ENCODE results near the gene LIPK.

Gene LIPK

DNA sequence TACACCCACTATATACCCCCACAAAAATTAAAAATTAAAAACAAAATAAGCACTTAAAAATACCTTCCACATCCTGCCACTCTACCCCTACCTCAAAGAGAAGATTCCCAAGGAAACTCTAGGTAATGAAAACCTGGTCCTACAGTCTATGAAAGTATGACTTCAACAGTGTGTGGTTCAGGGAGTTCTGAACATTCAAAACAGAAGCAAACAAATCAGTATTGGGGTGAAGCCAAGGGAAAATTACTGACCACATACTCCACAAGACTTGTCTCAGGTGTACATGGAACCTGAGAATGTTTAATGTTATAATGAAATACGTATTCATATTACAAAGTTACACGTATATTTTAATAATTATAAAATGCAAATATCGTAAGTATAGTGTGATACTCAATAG is 76.2 kb downstream of the LIPK start:
- Histone ChIP-seq H3K9me3 (ENCODE audit: low read depth, low read length) (no peaks in the 10 kb centered on the region), H3K27ac (no peak overlapping the region), H3K36me3 (ENCODE audit: insufficient read depth, low read length) (no peaks in the 10 kb centered on the region), H3K4me3 (no peak overlapping the region), H3K9ac (ENCODE audit: insufficient read length) (no peak overlapping the region)
- no peak for DNase-seq (ENCODE audit: low read depth, low spot score)
- TF ChIP-seq FOXP2 (optimal IDR thresholded peaks at IDR 0.05; ENCODE audit: control extremely low read depth, extremely low read length, insufficient read depth): no peak

DNA sequence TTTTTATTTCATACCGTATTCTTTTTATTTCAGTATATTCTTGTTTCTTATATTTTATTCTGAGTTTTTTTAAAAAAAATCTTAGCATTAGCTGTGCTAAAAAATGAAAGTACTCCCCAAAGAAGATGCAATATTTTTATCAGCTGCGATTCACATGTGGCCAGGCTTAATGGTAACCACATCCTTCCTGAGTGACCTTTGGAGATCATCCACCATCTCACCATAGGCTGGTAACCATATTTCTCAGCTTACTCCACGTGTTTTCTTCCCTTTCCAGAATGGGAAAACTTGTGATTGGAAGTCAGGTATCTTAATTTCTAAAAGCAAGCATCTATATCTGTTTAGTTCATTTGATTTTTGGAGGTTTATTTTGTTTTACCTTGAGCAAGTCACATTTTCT is 77.7 kb downstream of the LIPK start:
- Histone ChIP-seq H3K4me3 (no peak overlapping the region), H3K27ac (no peak overlapping the region), H3K9me3 (ENCODE audit: low read depth, low read length) (no peaks in the 10 kb centered on the region), H3K9ac (ENCODE audit: insufficient read length) (no peak overlapping the region), H3K36me3 (ENCODE audit: insufficient read depth, low read length) (no peaks in the 10 kb centered on the region)
- TF ChIP-seq POLR2AphosphoS5 (IDR thresholded peaks at IDR 0.05; ENCODE audit: borderline replicate concordance, low read depth, low read length): no peak
- TF ChIP-seq EZH2 (IDR thresholded peaks at IDR 0.05): no peak
- no peak for TF ChIP-seq FOXP2 (optimal IDR thresholded peaks at IDR 0.05; ENCODE audit: control extremely low read depth, extremely low read length, insufficient read depth)
- DNase-seq (ENCODE audit: low read depth, low spot score): no peak

DNA sequence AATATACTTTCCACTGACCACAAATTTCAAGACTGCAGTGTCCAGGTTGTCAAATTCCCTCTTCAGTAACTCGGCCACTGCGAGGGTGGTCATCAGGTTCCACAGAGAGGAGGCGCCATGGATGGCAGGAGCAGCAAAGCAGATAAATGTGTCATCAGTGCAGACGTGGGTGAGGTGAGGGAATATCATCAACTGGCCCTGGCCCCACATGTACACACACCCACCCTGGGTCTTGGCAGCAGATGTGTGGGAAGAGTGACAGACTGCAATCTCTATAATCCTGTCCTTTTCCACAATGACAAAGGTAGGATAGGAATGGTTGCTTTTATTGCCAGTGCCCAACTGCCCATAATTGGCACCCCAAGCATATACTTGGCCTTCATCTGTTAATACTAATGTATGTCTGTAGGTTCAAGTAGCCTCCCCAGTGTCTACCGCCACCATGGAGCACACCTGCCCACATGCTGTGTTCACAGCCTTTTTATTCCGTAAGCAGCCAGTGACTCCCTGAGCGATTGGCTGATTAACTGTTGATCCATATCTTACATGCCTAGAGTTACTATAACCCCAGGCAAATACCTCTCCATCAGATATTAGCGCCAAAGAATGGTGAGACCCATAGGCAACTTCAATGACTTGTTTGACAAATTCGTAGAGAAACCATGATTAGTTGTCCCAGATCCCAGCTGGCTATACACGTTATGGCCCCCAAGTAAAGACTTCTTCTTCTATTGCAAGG is 80.2 kb downstream of the LIPK start:
- Histone ChIP-seq H3K36me3 (ENCODE audit: insufficient read depth, low read length) (no peaks in the 10 kb centered on the region), H3K4me3 (no peak overlapping the region), H3K9ac (ENCODE audit: insufficient read length) (no peak overlapping the region), H3K27ac (no peak overlapping the region), H3K9me3 (ENCODE audit: low read depth, low read length) (no peaks in the 10 kb centered on the region)
- no peak for DNase-seq (ENCODE audit: low read depth, low spot score)
- no peak for TF ChIP-seq EZH2 (IDR thresholded peaks at IDR 0.05)
- no peak for TF ChIP-seq FOXP2 (optimal IDR thresholded peaks at IDR 0.05; ENCODE audit: control extremely low read depth, extremely low read length, insufficient read depth)
- no peak for TF ChIP-seq POLR2AphosphoS5 (IDR thresholded peaks at IDR 0.05; ENCODE audit: borderline replicate concordance, low read depth, low read length)

DNA sequence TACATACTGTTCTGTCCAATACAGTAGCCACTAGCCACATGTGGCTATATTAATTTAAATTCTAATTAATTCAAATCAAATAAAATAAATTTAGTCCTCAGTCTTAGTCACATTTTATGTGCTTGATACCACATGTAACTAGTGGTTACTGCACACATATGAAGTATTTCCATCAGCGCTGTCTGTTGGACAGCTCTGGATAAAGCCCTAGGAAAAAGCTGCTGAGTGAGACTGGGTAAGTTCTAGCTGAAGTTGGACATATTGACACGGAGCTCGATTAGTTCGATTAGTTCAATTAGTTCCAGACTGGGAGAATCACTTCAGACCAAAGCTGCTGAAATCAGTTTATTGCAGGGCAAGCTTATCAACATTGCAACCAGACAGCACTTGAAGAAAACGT is 81.4 kb downstream of the LIPK start:
- Histone ChIP-seq H3K9me3 (ENCODE audit: low read depth, low read length) (no peaks in the 10 kb centered on the region), H3K27ac (no peak overlapping the region), H3K4me3 (no peak overlapping the region), H3K9ac (ENCODE audit: insufficient read length) (no peak overlapping the region), H3K36me3 (ENCODE audit: insufficient read depth, low read length) (no peaks in the 10 kb centered on the region)
- no peak for DNase-seq (ENCODE audit: low read depth, low spot score)
- TF ChIP-seq POLR2AphosphoS5 (IDR thresholded peaks at IDR 0.05; ENCODE audit: borderline replicate concordance, low read depth, low read length): no peak
- TF ChIP-seq FOXP2 (optimal IDR thresholded peaks at IDR 0.05; ENCODE audit: control extremely low read depth, extremely low read length, insufficient read depth): no peak
- TF ChIP-seq EZH2 (IDR thresholded peaks at IDR 0.05): no peak

DNA sequence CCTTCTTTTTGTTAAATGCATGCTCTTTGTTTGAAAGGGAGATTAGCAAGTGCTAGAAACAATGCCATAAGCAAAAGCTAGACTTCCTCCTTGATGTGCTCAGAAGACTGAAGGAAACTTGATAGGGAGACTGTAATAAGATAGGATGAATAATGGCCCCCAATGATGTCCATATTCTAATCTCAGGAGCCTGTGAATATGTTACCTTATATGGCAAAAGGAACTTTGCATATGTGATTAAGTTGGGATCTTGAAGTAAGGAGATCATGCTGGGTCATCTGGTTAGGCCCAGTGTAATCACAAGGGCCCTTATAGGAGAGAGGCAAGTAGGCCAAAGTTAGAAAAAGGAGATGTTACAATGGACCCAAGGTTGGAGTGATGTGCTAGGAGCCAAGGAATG is 82.9 kb downstream of the LIPK start:
- TF ChIP-seq FOXP2 (optimal IDR thresholded peaks at IDR 0.05; ENCODE audit: control extremely low read depth, extremely low read length, insufficient read depth): no peak
- Histone ChIP-seq H3K27ac (no peak overlapping the region), H3K4me3 (no peak overlapping the region), H3K9me3 (ENCODE audit: low read depth, low read length) (no peaks in the 10 kb centered on the region), H3K36me3 (ENCODE audit: insufficient read depth, low read length) (no peaks in the 10 kb centered on the region), H3K9ac (ENCODE audit: insufficient read length) (no peak overlapping the region)
- DNase-seq (ENCODE audit: low read depth, low spot score): no peak

DNA sequence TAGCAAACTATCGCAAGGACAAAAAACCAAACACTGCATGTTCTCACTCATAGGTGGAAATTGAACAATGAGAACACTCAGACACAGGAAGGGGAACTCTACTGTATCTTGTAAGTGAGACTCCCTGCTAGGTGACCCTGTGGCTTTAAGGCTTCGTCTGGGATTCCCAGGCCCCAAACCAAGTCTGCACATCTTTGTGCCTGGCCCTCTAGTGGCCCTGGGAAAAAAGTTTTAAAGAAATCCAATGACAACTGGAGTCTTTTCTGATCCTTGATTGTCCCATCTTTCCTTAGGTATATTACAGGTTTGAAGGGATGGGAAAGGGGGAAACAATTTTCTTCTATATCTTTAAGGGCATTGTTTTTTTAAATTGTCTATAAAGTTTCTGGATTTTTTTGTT is 85.9 kb downstream of the LIPK start:
- H3K9me3 ChIP-seq (ENCODE audit: low read depth, low read length): no peaks in the 10 kb centered on the region
- no peak overlapping the region for H3K4me3 ChIP-seq
- DNase-seq (ENCODE audit: low read depth, low spot score): no peak
- TF ChIP-seq FOXP2 (optimal IDR thresholded peaks at IDR 0.05; ENCODE audit: control extremely low read depth, extremely low read length, insufficient read depth) (no peak), POLR2AphosphoS5 (IDR thresholded peaks at IDR 0.05; ENCODE audit: borderline replicate concordance, low read depth, low read length) (no peak), EZH2 (IDR thresholded peaks at IDR 0.05) (no peak)
- H3K9ac ChIP-seq (ENCODE audit: insufficient read length): no peak overlapping the region
- no peaks in the 10 kb centered on the region for H3K36me3 ChIP-seq (ENCODE audit: insufficient read depth, low read length)
- no peak overlapping the region for H3K27ac ChIP-seq

DNA sequence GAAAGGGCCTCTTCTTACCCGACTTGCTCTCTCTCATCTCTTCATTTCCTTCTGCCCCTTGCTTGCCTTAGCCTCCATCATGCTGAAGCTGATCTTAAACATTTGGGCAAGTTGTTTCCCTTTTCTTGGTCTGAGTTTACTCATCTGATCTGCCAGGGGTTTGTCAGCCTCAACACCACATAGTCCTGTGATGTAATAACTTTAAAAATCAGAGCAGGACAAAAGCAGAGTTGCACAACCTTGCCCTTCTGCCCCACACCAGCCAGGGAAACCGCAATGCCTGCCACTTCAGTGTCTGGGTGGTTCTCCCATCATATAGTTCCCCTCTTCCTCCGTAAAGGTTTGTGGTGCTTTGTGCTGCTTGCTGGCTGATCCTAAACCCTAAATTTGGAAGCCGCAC is 86.6 kb downstream of the LIPK start:
- TF ChIP-seq POLR2AphosphoS5 (IDR thresholded peaks at IDR 0.05; ENCODE audit: borderline replicate concordance, low read depth, low read length) (no peak), EZH2 (IDR thresholded peaks at IDR 0.05) (no peak), FOXP2 (optimal IDR thresholded peaks at IDR 0.05; ENCODE audit: control extremely low read depth, extremely low read length, insufficient read depth) (no peak)
- DNase-seq (ENCODE audit: low read depth, low spot score): no peak
- Histone ChIP-seq H3K27ac (no peak overlapping the region), H3K9ac (ENCODE audit: insufficient read length) (no peak overlapping the region), H3K4me3 (no peak overlapping the region), H3K9me3 (ENCODE audit: low read depth, low read length) (no peaks in the 10 kb centered on the region), H3K36me3 (ENCODE audit: insufficient read depth, low read length) (no peaks in the 10 kb centered on the region)

DNA sequence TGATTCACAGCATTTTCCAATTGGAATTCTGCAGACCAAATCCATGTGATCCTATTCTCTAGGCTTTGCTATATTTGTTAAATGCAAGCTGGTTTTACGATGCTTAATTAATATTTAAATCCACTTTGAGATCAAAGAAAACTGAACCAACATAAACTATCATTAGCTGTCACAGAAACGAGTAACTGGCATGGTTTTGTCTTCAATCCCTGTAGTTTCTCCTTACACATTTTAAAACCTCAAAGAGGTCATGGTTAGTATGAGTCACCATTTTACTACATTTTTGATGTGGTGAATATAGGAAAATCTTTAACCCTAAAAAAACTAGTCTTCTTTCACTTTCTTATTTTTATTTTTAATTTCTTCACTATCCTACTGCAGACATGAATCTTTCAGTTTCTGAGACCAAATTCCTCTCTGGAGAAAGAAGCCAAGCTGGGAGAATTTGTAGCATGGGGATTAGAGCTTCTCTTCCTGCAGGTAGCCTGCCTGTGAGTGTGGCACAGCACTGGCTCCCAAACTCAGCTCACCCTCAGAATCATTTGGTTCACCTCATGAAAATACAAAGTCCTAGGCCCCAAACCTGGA is 87.8 kb downstream of the LIPK start:
- Histone ChIP-seq H3K9me3 (ENCODE audit: low read depth, low read length) (no peaks in the 10 kb centered on the region), H3K27ac (no peak overlapping the region), H3K9ac (ENCODE audit: insufficient read length) (no peak overlapping the region), H3K36me3 (ENCODE audit: insufficient read depth, low read length) (no peaks in the 10 kb centered on the region), H3K4me3 (no peak overlapping the region)
- TF ChIP-seq FOXP2 (optimal IDR thresholded peaks at IDR 0.05; ENCODE audit: control extremely low read depth, extremely low read length, insufficient read depth) (no peak), POLR2AphosphoS5 (IDR thresholded peaks at IDR 0.05; ENCODE audit: borderline replicate concordance, low read depth, low read length) (no peak), EZH2 (IDR thresholded peaks at IDR 0.05) (no peak)
- DNase-seq (ENCODE audit: low read depth, low spot score): no peak

DNA sequence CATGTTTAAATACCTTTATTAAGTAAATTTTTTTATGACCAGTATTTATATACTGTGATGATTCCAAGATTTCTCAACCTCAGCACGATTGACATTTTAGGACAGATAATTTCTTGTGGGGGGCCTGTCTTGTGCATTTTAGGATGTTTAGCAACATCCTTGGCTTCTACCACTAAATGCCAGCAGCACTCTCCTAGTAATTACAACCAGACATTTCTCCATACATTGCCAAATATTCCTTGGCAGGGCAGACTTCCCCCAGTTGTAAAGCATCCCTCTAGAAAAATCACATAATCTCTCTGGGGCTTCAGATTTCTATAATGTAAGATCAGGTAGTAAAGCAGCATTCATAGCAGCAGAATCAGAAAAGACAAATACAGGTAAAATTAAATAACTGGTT is 88.7 kb downstream of the LIPK start:
- no peak overlapping the region for H3K9ac ChIP-seq (ENCODE audit: insufficient read length)
- H3K36me3 ChIP-seq (ENCODE audit: insufficient read depth, low read length): no peaks in the 10 kb centered on the region
- no peak overlapping the region for H3K4me3 ChIP-seq
- no peaks in the 10 kb centered on the region for H3K9me3 ChIP-seq (ENCODE audit: low read depth, low read length)
- DNase-seq (ENCODE audit: low read depth, low spot score): no peak
- no peak overlapping the region for H3K27ac ChIP-seq
- TF ChIP-seq FOXP2 (optimal IDR thresholded peaks at IDR 0.05; ENCODE audit: control extremely low read depth, extremely low read length, insufficient read depth) (no peak), EZH2 (IDR thresholded peaks at IDR 0.05) (no peak), POLR2AphosphoS5 (IDR thresholded peaks at IDR 0.05; ENCODE audit: borderline replicate concordance, low read depth, low read length) (no peak)
